ENCODE data around the gene TEPSIN.

TEPSIN gene

GRCh38 chr17:81248649-81249048, 9.8 kb upstream of the TEPSIN start:
- DNase-seq: no peak

GRCh38 chr17:81247339-81247990, 8.6 kb upstream of the TEPSIN start:
- DNase-seq: no peak

GRCh38 chr17:81246679-81247338, 8.0 kb upstream of the TEPSIN start:
- DNase-seq: no peak

- DNase-seq: no peak
Measured at GRCh38 chr17:81246343-81246670, 7.5 kb upstream of the TEPSIN start.

GRCh38 chr17:81245665-81246342, 6.9 kb upstream of the TEPSIN start:
- no peak for DNase-seq

- DNase-seq: no peak
Measured at GRCh38 chr17:81245024-81245664, 6.3 kb upstream of the TEPSIN start.

- DNase-seq: no peak
Measured at GRCh38 chr17:81244358-81245023, 5.6 kb upstream of the TEPSIN start.

GRCh38 chr17:81243333-81243664, 4.4 kb upstream of the TEPSIN start:
- DNase-seq: no peak

GRCh38 chr17:81242421-81243332, 3.8 kb upstream of the TEPSIN start:
- no peak for DNase-seq

GRCh38 chr17:81241648-81242420, 3.0 kb upstream of the TEPSIN start:
- DNase-seq: peak; percentile 18

- no peak for DNase-seq
Measured at GRCh38 chr17:81241203-81241602, 2.3 kb upstream of the TEPSIN start.

GRCh38 chr17:81240761-81241160, 1.9 kb upstream of the TEPSIN start:
- no peak for DNase-seq

- no peak for DNase-seq
Measured at GRCh38 chr17:81239714-81240555, 1.1 kb upstream of the TEPSIN start.

- DNase-seq: no peak
Measured at GRCh38 chr17:81238490-81238814, 403 bp downstream of the TEPSIN start.

GRCh38 chr17:81237591-81238489, 1.0 kb downstream of the TEPSIN start:
- no peak for DNase-seq

GRCh38 chr17:81236784-81237183, 2.1 kb downstream of the TEPSIN start:
- no peak for DNase-seq

- DNase-seq: no peak
Measured at GRCh38 chr17:81235822-81236740, 2.8 kb downstream of the TEPSIN start.
